Stimulated activated naive CD4-positive, alpha-beta T cell treated with Interleukin-2 at 50 U/mL for 16 hours (primary cell): ENCODE measurements around the gene NEK10.

Source experiments
- DNase-seq: peaks from one replicate; lab custom pipeline; 2025; lab: John Stamatoyannopoulos, UW

The NEK10 gene

GRCh38 chr3:27176256-27176655 is 192.9 kb downstream of the NEK10 start:
- DNase-seq, result no peak

- no peak for DNase-seq
These were observed 194.7 kb downstream of the NEK10 start for GRCh38 chr3:27174530-27174929.

GRCh38 chr3:27171113-27171512 is 198.1 kb downstream of the NEK10 start:
- no peak for DNase-seq

- no peak for DNase-seq
These were observed 202.3 kb downstream of the NEK10 start for GRCh38 chr3:27166888-27167287.

GRCh38 chr3:27165321-27165721 is 203.9 kb downstream of the NEK10 start:
- DNase-seq, result no peak

GRCh38 chr3:27160779-27161287 is 208.3 kb downstream of the NEK10 start:
- DNase-seq, result no peak

- DNase-seq, result no peak
These were observed 209.0 kb downstream of the NEK10 start for GRCh38 chr3:27160146-27160545.

- no peak for DNase-seq
These were observed 222.0 kb downstream of the NEK10 start for GRCh38 chr3:27147215-27147614.

GRCh38 chr3:27146786-27147185 is 222.4 kb downstream of the NEK10 start:
- no peak for DNase-seq

GRCh38 chr3:27145719-27146118 is 223.5 kb downstream of the NEK10 start:
- no peak for DNase-seq

GRCh38 chr3:27141668-27142067 is 227.5 kb downstream of the NEK10 start:
- DNase-seq, result no peak

GRCh38 chr3:27138562-27138961 is 230.6 kb downstream of the NEK10 start:
- no peak for DNase-seq

- no peak for DNase-seq
These were observed 231.2 kb downstream of the NEK10 start for GRCh38 chr3:27138005-27138404.

GRCh38 chr3:27134171-27134796 is 234.9 kb downstream of the NEK10 start:
- DNase-seq, result peak; percentile 44

- DNase-seq, result no peak
These were observed 236.1 kb downstream of the NEK10 start for GRCh38 chr3:27133060-27133459.

GRCh38 chr3:27130796-27131195 is 238.4 kb downstream of the NEK10 start:
- DNase-seq, result no peak

GRCh38 chr3:27127879-27128278 is 241.3 kb downstream of the NEK10 start:
- no peak for DNase-seq

- no peak for DNase-seq
These were observed 242.0 kb downstream of the NEK10 start for GRCh38 chr3:27127195-27127594.

GRCh38 chr3:27125821-27126501 is 243.2 kb downstream of the NEK10 start:
- no peak for DNase-seq

GRCh38 chr3:27119639-27120038 is 249.5 kb downstream of the NEK10 start:
- no peak for DNase-seq

- no peak for DNase-seq
These were observed 253.8 kb downstream of the NEK10 start for GRCh38 chr3:27115352-27115751.

GRCh38 chr3:27114684-27115083 is 254.5 kb downstream of the NEK10 start:
- no peak for DNase-seq

GRCh38 chr3:27114129-27114528 is 255.1 kb downstream of the NEK10 start:
- no peak for DNase-seq

GRCh38 chr3:27110020-27110419 is 259.2 kb downstream of the NEK10 start:
- DNase-seq, result no peak
